Tongue (tissue), 2 donors: ENCODE measurements around the gene CAPZA3. TPM values are rescaled to one million over a fixed set of nuclear protein-coding genes. Genes with fewer than 3 reads are reported as not detected.
"Not testable (repeated sequence)": the region's sequence is repeated elsewhere in the genome, so short reads cannot be mapped to it uniquely, and the experiment has no call there.

Source experiments
- DNase-seq: peaks from one replicate; pipeline ENCODE4 v3.0.0-alpha.2; 2015
- total RNA-seq: library from RNA; depleted of rRNA; stranded (reverse); fragments of >200 nt; gene quantifications from one replicate; pipeline ENCODE4 v1.2.3, GENCODE V29; 2014

Gene CAPZA3
- total RNA-seq, 1 donor from 2014 or later, result not detected

DNA sequence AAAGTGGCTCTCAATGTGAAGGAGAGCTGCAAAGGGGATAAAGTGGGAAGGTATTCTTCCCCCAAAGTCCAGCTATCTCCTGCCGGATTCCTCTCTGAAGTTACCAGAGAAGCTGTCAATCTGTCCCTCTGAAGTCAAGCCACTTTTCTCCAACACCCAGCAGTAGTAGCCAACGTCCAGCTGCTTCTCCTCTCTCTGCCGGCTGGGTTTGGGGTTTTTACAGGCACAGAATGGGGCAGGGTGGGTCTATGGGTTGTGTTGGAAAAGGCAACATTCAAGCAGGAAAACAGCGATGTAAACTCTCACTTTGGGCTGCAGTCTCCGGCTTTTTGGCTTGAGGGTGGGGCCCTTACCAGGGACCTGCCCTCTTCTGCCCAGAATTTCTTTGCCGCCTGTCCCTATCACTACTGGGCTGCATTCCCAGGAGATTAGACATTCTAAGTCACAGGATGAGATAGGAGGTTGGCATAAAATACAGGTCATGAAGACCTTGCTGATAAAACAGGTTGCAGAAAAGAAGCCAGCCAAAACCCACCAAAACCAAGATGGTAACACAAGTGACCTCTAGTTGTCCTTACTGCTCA, 16.3 kb downstream of the CAPZA3 start:
- no peak for DNase-seq

DNA sequence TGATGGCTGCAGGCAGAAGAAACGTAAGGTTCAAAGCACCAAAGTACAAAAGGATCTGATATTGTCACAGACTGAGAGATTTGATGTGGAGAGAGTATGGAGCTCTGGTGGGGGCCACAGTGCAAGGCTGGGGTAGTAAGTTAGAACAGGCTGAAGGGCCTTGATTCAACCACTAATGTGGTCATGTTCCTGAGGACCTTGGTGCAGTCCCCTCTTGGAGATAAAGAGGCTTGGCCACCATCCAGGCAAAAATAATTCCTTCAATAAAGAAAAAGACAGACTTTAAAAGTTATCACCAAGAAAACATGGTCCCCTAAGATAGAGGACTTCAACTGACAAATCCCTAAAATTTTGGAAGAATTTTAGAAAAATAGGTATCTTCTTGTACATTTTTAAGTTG, 17.4 kb downstream of the CAPZA3 start:
- DNase-seq, result no peak

DNA sequence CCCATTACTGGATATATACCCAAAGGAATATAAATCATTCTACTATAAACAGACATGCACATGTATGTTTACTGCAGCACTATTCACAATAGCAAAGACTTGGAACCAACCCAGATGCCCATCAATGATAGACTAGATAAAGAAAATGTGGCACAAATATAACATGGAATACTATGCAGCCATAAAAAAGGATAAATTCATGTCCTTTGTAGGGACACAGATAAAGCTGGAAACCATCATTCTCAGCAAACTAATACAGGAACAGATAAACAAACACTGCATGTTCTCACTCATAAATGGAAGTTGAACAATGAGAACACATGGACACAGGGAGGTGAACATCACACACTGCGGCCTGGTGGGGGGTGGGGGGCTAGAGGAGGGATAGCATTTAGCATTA, 28.6 kb downstream of the CAPZA3 start:
- DNase-seq, result not testable (repeated sequence)

DNA sequence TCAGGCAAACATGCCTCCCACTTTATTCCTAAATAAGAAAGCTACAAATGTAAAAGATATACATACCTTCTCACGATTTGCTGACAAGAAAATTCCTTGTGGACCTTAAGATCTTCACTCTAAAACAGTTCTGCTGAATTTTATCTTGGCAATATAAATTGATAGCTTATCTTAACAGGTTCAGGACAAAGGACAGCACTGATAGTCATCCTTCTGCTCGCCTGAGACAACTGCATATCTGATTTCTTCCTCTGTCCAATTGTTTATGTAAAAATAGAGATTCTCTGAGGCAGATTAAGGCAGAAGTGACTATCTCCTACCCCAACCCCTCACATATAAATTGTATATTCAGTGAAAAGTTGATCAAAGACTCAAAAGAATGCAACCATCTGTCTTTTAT, 44.9 kb downstream of the CAPZA3 start:
- no peak for DNase-seq

DNA sequence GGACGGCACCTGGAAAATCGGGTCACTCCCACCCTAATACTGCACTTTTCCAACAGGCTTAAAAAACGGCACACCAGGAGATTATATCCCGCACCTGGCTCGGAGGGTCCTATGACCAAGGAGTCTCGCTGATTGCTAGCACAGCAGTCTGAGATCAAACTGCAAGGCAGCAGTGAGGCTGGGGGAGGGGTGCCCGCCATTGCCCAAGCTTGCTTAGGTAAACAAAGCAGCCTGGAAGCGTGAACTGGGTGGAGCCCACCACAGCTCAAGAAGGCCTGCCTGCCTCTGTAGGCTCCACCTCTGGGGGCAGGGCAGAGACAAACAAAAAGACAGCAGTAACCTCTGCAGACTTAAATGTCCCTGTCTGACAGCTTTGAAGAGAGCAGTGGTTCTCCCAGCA, 47.5 kb downstream of the CAPZA3 start:
- DNase-seq, result not testable (repeated sequence)

Other genes with a start within 250 kb of the CAPZA3 start
- gene PLCZ1, start 107 bp upstream of the CAPZA3 start, total RNA-seq, result not detected